ENCODE results near the gene BRD4.

DNA sequence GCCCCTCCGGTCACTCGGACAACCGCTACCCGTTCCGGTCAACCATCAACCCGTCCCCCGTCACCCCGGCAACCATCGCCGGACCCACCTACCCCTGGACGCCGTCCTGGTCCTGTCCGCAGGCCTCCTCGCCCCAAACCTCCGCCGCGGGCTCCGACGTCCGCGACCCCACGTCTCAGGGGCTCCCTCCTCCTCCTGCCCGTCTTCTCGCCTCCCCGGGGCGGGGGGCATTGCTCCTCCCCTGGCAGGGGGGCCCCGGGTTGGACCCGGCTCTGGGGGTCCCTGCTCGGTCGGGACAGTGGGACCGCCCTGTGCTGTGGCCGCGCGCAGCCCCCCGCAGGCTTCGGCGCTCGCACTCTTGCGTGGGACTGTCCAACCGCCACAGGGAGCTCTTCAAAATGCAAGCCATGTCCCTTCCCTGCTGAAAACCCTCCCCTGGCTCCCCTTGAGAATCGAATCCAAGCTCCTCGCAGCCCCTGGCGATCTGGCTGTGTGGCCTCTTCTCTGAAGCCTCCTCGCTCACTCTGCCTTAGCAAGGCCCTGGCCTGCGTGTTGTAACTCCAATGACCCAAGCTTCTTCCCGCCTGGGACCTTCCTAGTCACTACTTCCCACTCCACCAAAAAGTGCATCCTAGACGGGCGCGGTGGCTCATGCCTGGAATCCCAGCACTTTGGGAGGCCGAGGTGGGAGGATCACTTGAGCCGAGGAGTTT lies 108.5 kb downstream of the BRD4 start:
- TF ChIP-seq, protein P1, sequence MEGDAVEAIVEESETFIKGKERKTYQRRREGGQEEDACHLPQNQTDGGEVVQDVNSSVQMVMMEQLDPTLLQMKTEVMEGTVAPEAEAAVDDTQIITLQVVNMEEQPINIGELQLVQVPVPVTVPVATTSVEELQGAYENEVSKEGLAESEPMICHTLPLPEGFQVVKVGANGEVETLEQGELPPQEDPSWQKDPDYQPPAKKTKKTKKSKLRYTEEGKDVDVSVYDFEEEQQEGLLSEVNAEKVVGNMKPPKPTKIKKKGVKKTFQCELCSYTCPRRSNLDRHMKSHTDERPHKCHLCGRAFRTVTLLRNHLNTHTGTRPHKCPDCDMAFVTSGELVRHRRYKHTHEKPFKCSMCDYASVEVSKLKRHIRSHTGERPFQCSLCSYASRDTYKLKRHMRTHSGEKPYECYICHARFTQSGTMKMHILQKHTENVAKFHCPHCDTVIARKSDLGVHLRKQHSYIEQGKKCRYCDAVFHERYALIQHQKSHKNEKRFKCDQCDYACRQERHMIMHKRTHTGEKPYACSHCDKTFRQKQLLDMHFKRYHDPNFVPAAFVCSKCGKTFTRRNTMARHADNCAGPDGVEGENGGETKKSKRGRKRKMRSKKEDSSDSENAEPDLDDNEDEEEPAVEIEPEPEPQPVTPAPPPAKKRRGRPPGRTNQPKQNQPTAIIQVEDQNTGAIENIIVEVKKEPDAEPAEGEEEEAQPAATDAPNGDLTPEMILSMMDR (optimal IDR thresholded peaks at IDR 0.05 in 1 of 3, IDR thresholded peaks at IDR 0.05 in 1 of 3, conservative IDR thresholded peaks at IDR 0.05 in 1 of 3; ENCODE audit: extremely low read depth in 1 of 3, insufficient read depth in 2 of 3, low read length in 3 of 3) = no peak
- no peak for TF ChIP-seq EZH2 (IDR thresholded peaks at IDR 0.05; ENCODE audit: low read length)
